Body of pancreas (tissue), 4 donors: Measurements from ENCODE around the gene MFRP. TPM values are rescaled to one million over a fixed set of nuclear protein-coding genes. Genes with fewer than 3 reads are reported as not detected.

Source experiments
- ATAC-seq: fragments of 150-250 bp; one replicate; pipeline ENCODE4 v1.9.1; 2016
- DNase-seq, 4 donors: peaks; one replicate each; pipeline ENCODE4 v3.0.0-alpha.2; 2019
- H3K27ac ChIP-seq, 4 donors: fragments of 200-600 bp; sonication (generic); 1 replicate in 3 of 4; 2 replicates in 1 of 4; pipeline versions ENCODE4 v1.5.1 to v1.6.1; 2016 to 2019; ENCODE audit warnings: mild to moderate bottlenecking in 1 of 4, mixed read lengths in 1 of 4, moderate library complexity in 1 of 4
- H3K27me3 ChIP-seq, 2 donors: fragments of 200-600 bp; sonication (generic); one replicate each; pipeline ENCODE4 v1.6.0; 2016; ENCODE audit warnings: mild to moderate bottlenecking in 1 of 2
- H3K36me3 ChIP-seq, 2 donors: fragments of 200-600 bp; sonication (generic); replicated peaks in 1 of 2; 2 replicates each; pipeline ENCODE4 v1.5.1; 2016; ENCODE audit warnings: low read depth in 2 of 2; ENCODE audit not compliant: insufficient read depth in 1 of 2
- H3K4me1 ChIP-seq: fragments of 200-600 bp; sonication (generic); one replicate; pipeline ENCODE4 v1.6.0; 2016
- H3K4me3 ChIP-seq, 2 donors: fragments of 200-600 bp; sonication (generic); 1 replicate in 1 of 2; 2 replicates in 1 of 2; pipeline ENCODE4 v1.5.1; 2016 to 2019
- H3K9me3 ChIP-seq, 3 donors: fragments of 200-600 bp; sonication (generic); 1 replicate in 2 of 3; 2 replicates in 1 of 3; pipeline ENCODE4 v1.5.1; 2016
- POLR2A ChIP-seq, 3 donors: fragments of 450-650 bp; IDR thresholded peaks; one replicate each; pipeline ENCODE4 v1.6.1; 2016; ENCODE audit warnings: antibody characterized with exemption in 3 of 3, mild to moderate bottlenecking in 2 of 3
- WGBS, 2 donors: methylation state at CpG; one replicate each; pipeline ENCODE4 v1.1.5; 2017; 5-methylcytosine and 5-hydroxymethylcytosine counted together
- intact Hi-C: fragments of 100-400 bp; cut with DNase I; formaldehyde crosslinking; loops from one replicate; pipeline ENCODE4 v1.15.1; 2023
- total RNA-seq, 2 donors: library from RNA; depleted of rRNA; stranded (reverse); fragments of >200 nt; gene quantifications; one replicate each; pipeline ENCODE4 v1.1.0, GENCODE V29; 2016
- TF ChIP-seq, protein P1 (sequence below), 7 experiments: fragments of 450-650 bp in 4 of 7; fragments of 200-600 bp in 3 of 7; sonication (generic) in 3 of 7; IDR thresholded peaks; one replicate each; pipeline ENCODE4 v1.5.1; 2016 to 2019; ENCODE audit warnings: antibody characterized with exemption in 7 of 7

The MFRP gene
- total RNA-seq, 2 donors from 2014 or later: 0.52 TPM; not detected in 1

DNA sequence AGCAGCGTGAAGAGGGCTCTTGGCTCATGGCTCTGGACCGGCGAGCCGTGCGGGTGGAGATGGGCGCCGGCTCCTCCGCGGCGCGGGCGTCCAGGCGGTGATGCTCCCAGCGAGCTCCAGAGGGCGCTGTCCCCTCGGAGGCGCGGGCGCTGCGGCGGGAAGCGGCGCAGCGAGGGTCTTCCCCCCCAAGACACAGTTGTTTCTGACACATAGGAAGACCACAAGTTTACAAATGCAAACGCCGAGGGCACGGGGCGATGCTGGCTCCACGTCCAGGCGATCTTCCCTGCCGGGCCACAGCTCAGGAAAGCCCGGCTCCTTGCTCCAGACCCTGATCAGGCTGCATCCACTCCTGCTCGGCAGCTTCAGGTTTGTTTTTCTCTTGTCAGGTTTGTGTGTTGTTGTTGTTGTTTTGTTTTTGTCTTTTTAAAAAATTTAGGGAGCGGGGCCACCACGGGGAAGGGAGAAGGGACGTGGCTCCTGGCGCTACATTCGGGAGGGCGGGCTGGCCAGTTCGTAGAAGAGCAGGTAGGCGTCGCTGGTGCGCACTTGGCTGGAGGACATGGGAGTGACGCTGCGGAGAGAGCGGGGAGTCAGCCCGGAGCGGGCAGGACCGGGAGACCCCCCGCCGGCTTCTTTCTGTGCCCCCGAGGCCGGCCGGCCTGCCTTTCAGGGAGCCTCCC, 10.0 kb upstream of the MFRP start:
- TF ChIP-seq POLR2A (IDR thresholded peaks at IDR 0.05): no peak
- TF ChIP-seq, protein P1, sequence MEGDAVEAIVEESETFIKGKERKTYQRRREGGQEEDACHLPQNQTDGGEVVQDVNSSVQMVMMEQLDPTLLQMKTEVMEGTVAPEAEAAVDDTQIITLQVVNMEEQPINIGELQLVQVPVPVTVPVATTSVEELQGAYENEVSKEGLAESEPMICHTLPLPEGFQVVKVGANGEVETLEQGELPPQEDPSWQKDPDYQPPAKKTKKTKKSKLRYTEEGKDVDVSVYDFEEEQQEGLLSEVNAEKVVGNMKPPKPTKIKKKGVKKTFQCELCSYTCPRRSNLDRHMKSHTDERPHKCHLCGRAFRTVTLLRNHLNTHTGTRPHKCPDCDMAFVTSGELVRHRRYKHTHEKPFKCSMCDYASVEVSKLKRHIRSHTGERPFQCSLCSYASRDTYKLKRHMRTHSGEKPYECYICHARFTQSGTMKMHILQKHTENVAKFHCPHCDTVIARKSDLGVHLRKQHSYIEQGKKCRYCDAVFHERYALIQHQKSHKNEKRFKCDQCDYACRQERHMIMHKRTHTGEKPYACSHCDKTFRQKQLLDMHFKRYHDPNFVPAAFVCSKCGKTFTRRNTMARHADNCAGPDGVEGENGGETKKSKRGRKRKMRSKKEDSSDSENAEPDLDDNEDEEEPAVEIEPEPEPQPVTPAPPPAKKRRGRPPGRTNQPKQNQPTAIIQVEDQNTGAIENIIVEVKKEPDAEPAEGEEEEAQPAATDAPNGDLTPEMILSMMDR (IDR thresholded peaks at IDR 0.05): peak in 6 of 7 experiments; percentile 24 to 45 (median 39)
- Histone ChIP-seq H3K4me3 (no peak overlapping the region), H3K4me1 (peaks cover 27% of the 10 kb centered on the region), H3K9me3 (no peaks in the 10 kb centered on the region), H3K36me3 (peaks cover 0 to 10% of the 10 kb centered on the region in 2 donors), H3K27ac (no peak overlapping the region), H3K27me3 (no peaks in the 10 kb centered on the region)
- ATAC-seq: no peak
- WGBS, 2 donors: 62 to 87% methylated on average over 45 to 49 of the region's 54 CpGs
- intact Hi-C loops: no loop called here
- peak in 2 of 4 donors; percentile 32 to 37 for DNase-seq

DNA sequence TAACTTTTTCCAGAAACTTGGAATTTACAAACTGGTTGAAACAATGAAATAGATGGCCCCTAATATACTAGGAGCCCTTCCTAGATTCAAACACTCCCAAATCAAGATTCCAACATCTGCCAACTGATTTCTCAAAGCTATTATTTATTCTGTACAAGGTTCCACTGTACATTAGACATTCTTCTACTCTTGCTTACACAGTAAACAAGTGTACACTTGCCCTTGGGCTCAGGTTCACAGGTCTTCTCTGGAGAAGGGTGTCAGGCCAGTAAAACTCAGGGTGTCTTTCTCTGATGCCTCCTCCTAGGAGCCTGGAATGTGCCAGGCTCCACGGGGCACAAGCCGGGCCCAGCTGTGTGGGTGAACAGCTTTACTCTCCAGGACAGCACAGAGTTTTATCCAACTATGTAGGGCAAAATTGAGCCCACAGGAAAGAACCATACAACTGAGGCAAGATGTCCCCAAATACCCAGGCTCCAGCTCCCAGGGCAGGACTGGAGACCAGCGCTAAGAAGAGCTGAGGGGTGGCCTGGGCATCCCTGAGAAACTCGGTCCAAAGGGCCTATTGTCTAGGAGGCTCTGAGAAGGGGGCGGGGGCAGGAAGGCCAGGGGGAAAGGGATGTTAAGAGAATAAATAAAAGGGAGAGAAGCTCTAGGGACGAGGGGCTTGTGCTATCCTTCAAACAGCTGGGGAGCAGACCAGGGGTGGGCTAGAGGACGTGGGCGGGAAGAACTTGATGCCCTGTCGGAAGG, 8.8 kb upstream of the MFRP start:
- Histone ChIP-seq H3K4me1 (peaks cover 14% of the 10 kb centered on the region), H3K4me3 (no peak overlapping the region), H3K36me3 (peaks cover 0 to 10% of the 10 kb centered on the region in 2 donors), H3K9me3 (no peaks in the 10 kb centered on the region), H3K27me3 (no peaks in the 10 kb centered on the region), H3K27ac (no peak overlapping the region)
- DNase-seq (no peak), ATAC-seq (no peak)
- intact Hi-C loops: no loop called here
- TF ChIP-seq, protein P1 (IDR thresholded peaks at IDR 0.05): no peak
- TF ChIP-seq POLR2A (IDR thresholded peaks at IDR 0.05): no peak
- WGBS, 2 donors: 71 to 83% methylated on average over 9 of the region's 9 CpGs

DNA sequence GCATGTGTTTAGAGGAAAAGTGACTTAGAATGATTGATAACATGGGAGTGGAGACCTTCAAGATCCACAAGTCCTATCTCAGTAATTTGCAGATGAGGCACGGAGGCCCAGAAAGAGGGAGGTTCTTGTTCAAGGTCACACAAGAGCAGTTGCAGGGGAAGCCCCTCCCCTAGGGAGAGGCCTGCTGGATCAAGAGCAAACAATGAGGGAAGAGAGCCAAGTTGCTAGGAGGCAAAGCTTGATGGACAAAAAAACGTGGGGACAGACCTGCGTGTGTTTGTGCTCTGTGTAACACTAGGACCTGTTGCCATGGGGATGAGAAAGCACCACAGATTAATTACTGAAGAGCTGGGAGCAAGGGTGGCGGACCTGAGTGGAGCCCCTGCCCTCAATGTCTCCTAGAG, 6.4 kb upstream of the MFRP start:
- intact Hi-C loops: no loop called here

DNA sequence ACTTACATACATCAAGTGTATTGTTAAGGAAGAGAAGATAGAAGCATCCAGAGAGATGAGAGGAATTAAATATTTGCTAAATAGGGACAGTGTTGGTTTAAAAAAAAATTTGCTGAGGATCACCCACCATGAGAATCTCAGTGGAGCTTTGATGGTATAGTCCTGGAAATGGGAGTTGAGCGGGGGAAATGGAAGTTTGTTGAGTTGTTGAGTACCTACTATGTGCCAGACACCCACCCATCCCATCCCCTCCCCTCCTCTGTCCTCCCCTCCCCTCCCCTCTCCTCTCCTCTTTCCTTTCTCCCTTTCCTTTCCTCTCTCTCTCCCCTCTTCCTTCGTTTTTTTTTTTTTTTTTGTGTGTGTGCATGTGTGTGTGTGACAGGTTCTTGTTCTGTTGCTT, 4.7 kb upstream of the MFRP start:
- ATAC-seq (no peak), DNase-seq (no peak)
- H3K27me3 ChIP-seq: no peaks in the 10 kb centered on the region
- peaks cover 10% of the 10 kb centered on the region for H3K4me1 ChIP-seq
- H3K27ac ChIP-seq: no peak overlapping the region
- no peak for TF ChIP-seq POLR2A (IDR thresholded peaks at IDR 0.05)
- TF ChIP-seq, protein P1 (IDR thresholded peaks at IDR 0.05): no peak
- 50 to 56% methylated on average over 2 of the region's 2 CpGs for WGBS, 2 donors
- H3K9me3 ChIP-seq: no peaks in the 10 kb centered on the region
- no peaks in the 10 kb centered on the region for H3K36me3 ChIP-seq
- intact Hi-C loops: no loop called here
- no peak overlapping the region for H3K4me3 ChIP-seq

More for the DNA sequence above, 6.4 kb upstream of the MFRP start:
- Histone ChIP-seq H3K27ac (peak overlapping the region in 3 of 4 donors; percentile 62 to 76 (median 72)), H3K4me3 (no peak overlapping the region), H3K9me3 (no peaks in the 10 kb centered on the region), H3K36me3 (peaks cover 0 to 3% of the 10 kb centered on the region in 2 donors), H3K4me1 (peaks cover 10% of the 10 kb centered on the region), H3K27me3 (no peaks in the 10 kb centered on the region)
- peak; percentile 93 for ATAC-seq
- 13 to 15% methylated on average over 4 of the region's 4 CpGs for WGBS, 2 donors
- no peak for TF ChIP-seq POLR2A (IDR thresholded peaks at IDR 0.05)
- TF ChIP-seq, protein P1 (IDR thresholded peaks at IDR 0.05): no peak
- DNase-seq: peak; percentile 73 to 91 (median 82)
